ENCODE data around the gene DNAH12.

- TF ChIP-seq, protein P1, sequence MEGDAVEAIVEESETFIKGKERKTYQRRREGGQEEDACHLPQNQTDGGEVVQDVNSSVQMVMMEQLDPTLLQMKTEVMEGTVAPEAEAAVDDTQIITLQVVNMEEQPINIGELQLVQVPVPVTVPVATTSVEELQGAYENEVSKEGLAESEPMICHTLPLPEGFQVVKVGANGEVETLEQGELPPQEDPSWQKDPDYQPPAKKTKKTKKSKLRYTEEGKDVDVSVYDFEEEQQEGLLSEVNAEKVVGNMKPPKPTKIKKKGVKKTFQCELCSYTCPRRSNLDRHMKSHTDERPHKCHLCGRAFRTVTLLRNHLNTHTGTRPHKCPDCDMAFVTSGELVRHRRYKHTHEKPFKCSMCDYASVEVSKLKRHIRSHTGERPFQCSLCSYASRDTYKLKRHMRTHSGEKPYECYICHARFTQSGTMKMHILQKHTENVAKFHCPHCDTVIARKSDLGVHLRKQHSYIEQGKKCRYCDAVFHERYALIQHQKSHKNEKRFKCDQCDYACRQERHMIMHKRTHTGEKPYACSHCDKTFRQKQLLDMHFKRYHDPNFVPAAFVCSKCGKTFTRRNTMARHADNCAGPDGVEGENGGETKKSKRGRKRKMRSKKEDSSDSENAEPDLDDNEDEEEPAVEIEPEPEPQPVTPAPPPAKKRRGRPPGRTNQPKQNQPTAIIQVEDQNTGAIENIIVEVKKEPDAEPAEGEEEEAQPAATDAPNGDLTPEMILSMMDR (IDR thresholded peaks at IDR 0.05; ENCODE audit: low read depth, low read length), result no peak
- TF ChIP-seq EZH2phosphoT487 (IDR thresholded peaks at IDR 0.05; ENCODE audit: low read depth), result no peak
These were observed 193.9 kb downstream of the DNAH12 start for GRCh38 chr3:57350271-57350670.
